ENCODE data around the gene C1R.

Gene C1R

DNA sequence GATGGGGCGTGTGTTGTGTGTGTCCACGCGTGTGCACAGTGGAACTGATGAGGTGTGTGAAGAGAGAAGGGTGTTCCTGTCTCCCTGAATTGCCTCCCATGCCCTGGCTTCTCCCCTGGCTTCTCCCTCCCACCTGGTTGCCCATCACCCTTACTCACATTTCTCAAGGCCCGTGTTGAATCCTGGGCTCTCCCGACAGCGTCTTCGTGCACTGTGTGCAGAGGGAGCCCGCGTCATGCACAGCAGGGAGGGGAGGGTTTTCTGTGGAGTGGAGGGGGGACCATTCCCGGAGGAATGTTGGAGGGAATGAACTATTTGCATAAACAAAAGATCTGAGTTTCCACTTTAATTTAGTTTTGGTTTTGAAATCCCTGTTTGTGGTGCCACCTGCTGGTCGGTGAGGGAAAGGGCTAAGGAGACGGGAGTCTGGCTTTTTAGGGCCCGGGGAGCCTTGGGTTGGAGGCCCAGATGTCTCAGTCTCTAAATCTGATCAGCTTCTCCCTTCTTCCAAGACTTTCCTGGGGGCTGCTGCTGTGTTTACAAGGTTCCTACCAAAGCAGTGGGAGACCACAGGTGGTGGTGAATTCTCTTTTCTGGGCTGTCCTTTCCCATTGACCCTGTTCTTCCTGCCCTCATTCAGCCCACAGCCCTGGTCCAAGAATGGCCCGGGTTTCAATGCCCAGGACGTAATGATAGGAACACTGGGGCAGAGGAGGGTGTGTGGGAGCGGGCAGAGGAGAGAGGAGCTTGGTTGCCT, at the start of gene C1R:
C1R (minus strand) TSS at position 217 of the 757 bp plus-strand sequence; CDS start at position 160, 57 bp downstream.
- DNase-seq, result peak; percentile 94

DNA sequence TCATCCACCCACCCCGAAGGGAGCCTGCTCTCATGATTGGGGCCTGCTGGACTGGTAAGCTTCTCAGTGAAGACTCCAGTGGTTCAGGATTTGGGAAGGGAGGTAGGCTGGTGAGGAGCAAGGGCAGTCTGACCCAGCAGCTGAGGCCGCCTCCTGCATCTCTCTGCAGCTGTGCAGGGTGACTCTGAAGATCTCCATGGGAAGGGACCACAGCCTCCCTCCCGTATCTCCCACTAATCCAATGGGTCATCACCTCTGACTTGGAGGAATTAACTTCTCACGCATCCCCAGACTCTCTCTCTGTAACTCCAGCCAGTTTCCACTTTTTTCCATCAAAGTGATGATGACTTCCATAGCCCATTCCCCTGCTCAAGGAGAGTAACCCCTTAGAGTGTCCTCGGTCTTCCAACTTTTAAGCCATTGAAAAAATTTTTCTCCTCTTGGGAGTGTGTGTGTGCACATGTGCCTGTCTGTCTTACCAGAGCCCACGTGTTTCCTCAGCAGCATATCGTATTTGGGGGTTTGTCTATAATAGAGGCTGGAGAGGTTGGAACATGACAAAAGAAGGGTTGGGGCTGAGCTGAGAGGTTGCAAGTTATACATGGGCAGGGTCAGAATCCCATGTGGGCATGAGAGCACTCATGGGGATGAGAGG, 49.2 kb upstream of the C1R start:
- no peak for DNase-seq

GRCh38 chr12:7139200-7139599, 47.0 kb upstream of the C1R start:
- no peak for DNase-seq

DNA sequence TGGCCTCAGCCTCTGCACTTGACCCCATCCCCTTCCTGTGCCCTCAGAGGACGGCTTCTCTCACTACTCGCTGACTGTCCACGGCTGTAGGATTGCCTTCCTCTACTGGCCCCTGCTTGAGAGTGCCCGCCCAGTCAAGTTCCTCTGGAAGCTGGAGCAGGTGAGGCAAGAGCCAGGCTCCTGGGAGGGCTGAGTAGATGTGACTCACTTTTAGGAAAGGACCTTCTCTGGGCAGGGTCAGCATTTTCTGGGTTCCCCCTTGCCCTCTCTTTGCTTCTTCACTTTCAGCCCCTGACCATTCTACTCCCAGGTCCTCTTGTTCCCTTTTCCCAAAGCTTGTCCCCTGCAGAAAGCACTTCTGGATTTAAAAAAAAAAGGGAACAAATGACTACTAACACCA, 45.7 kb upstream of the C1R start:
- DNase-seq, result no peak

DNA sequence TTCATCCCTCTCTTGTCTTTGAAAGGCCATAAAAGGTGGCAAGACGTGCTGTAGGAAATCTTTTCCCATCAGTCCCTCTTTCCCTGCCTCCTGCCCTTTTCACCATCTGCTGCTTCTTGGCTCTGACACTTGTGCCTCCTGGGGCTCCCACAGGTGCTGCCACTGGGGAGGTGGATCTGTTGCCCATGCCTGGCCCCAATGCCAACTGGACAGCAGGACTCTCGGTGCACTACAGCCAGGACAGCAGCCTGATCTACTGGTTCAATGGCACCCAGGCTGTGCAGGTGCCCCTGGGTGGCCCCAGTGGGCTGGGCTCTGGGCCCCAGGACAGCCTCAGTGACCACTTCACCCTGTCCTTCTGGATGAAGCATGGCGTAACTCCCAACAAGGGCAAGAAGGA, 44.4 kb upstream of the C1R start:
- no peak for DNase-seq

DNA sequence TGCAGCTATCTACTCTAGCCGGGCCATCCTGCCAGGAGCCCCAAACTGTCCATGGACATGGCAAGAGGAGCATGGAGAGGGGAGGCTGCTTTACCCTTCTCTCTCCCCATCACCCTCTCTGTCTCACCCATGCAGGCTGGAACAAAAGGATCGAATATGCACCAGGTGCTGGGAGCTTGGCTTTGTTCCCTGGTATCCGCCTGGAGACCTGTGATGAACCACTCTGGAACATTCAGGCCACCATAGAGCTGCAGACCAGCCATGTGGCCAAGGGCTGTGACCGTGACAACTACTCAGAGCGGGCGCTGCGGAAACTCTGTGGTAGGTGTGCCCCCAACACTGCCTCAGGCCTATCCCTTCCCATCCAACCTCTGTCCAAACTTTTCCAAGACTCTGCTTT, 43.8 kb upstream of the C1R start:
- DNase-seq, result no peak

- no peak for DNase-seq
These were observed 42.3 kb upstream of the C1R start for GRCh38 chr12:7134396-7135166.

- no peak for DNase-seq
These were observed 39.2 kb upstream of the C1R start for GRCh38 chr12:7131502-7131866.

DNA sequence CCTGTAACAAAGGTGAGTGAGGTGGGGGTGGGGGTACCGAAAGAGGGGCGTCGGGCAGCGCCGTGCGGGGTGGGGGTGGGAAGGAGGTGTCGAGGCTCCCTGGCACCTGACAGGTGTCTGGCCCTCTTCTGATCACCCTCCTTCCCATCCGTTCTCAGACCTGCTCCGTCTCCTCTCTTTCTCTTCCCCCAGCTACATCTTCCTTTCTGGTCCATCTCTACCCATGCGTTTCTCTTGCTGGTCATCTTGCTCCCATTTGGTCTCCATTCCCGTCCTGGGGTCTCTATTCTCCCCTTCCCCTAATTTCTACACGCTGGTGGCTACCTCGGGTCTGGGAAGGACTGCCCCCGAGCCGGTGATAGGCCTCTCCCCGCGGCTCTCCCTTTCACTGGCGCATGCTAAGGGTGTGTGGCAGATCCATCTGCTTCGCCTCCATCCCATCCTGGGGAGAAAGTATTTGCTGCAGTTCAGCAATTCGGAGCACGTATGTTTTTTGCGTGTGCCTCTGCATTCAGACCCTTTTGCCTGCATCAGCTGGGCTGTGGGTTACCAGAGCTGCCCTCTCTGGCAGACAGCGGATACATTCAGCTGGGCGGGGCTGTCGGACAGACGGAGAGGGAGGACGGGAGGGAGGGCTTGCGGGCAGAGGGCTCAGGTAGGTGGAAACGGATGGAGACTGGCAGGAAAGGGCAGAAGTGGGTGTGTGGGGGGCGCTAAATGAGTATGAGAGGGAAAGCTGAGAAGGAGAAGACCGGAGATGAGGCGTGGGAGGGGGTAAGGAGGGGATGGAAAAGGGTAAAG, 38.7 kb upstream of the C1R start:
- peak; percentile 36 for DNase-seq

DNA sequence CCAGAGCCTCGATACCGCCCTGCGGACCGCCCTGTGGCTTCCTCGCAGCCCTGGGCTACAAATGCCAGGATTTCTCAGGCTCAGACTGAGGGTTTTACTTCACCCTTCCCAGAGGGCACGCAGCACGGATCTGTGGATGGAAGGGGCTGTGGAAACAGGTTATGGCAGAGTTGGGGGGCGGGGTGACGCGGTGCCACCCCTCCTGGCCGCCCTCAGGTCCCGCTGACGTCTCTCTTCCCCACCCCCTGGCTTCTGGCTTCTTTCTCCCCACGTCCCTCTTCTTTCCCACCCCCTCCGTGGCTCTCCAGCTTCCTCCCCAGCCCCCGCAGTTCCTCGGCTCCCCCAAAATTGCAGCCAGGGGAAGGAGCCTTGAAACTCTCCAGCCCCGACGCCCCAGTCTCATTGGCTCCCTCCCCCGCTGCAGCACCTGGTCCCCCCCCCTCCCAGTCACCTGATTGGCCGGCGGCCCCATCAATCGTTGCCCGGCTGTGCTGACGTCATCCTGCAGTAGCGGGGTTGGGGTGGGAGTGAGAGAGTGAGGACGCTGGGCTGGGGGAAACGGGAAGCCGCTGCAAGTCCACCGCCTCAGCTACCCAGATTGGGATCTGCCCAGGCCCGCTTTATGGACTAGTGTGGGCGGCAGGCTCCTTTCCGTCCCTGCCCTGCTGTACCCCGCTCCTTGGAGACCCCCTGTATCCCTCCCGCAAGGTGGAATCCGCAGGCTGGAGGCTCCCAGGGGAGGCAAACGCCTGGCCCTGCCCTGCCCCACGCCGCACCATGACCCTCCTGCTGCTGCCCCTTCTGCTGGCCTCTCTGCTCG, 37.8 kb upstream of the C1R start, which contains the start of gene CLSTN3:
CLSTN3 (plus strand) TSS at position 500 of the 820 bp plus-strand sequence; CDS start at position 778, 278 bp downstream.
- peak; percentile 77 for DNase-seq

DNA sequence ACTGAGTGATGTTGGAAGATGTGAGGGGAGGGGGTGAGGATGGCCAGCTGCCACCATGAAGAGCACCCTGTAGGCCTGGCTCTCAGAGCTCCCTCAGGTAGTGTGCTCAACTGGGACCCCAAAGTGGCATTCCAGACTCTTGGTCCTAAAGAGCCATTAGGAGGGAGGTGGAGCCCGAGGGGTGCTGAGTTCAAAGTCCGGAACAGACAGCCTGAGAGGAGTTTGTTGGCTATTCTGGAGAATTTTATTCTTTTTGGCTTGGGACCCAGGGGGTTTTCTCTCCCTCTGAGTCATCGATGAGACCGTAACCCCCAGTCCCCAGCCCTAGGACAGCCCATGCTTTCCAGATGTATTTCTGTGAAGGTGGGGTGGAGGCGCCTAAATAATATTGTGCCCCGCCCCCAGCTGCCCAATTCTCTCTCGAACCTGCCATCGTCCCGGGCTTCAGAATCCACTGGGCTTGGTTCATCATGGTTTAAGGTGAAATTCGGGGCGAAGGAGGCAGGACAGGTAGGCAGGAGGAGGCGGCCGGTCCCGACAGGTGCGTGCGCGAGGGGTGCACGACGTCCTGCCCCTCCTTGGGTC, 37.1 kb upstream of the C1R start:
- DNase-seq, result no peak

- DNase-seq, result no peak
These were observed 36.5 kb upstream of the C1R start, which contains the start of gene RBP5 for GRCh38 chr12:7128681-7129286. Gene RBP5, minus strand, starts transcription at chr12:7128889. Its CDS starts 114 bp downstream, at chr12:7128775.

- no peak for DNase-seq
These were observed 35.8 kb upstream of the C1R start for GRCh38 chr12:7127916-7128626.

DNA sequence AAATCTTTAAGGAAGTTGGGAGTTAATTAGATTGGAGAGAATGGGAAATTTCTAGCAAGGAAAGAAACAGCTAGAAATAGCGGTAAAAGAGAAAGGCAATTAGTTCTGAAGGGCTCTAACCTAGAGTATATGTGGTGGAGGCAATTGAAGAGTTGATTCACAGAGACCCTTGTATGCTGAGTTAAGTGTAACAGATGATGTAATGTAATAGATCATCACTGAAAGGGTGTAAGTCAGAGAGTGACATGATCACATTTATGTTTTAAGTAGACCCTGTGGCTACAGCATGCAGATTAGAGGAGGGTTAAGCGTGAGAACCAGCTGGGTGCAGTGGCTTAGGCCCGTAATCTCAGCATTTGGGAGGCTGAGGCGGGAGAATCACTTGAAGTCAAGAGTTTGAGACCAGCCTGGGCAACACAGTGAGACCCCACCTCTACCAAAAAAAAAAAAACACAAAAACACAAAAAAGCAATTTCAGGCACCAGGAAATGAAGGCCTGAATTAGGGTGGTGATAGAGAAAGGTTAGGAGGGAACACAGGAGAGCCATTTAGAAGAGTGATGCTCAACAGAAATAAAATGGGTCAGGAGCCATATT, 33.5 kb upstream of the C1R start:
- DNase-seq, result no peak

DNA sequence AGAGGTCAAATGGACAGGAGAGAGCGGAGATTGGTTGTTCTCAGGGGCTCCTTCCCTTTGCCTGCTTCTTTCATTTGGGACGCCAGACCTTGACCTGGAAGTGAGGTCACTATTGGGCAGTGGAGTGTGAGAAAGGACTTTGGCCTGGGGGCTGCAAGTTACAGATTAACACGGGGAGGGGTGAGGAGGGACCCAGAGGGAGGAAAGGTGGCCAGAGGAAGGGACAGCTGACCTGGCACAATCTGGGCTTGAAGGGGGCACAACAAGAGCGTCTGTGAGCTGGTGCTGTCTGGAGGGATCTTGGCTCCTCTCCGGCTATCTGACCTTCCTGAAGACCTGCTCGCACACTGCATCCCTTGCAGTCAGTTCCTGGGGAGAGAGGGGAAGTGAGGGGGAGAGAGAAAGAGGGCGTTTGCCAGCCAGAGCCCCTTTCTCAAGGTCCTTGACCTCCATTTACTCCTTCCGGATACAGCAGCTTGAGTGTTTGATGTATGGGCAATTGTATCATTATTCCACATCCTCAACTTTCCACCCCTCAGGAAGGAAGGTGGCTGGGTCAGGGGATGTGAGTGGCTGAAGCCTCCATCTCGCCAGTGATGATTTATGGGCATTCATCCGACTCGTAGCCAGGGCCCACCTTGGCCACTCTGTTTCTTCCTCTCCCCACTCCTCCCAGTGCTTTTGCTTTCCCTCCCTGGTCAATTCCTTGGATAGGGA, 31.7 kb upstream of the C1R start:
- DNase-seq, result no peak

GRCh38 chr12:7122811-7123769, 30.8 kb upstream of the C1R start:
- DNase-seq, result no peak

- no peak for DNase-seq
These were observed 29.1 kb upstream of the C1R start for GRCh38 chr12:7121324-7121723.

DNA sequence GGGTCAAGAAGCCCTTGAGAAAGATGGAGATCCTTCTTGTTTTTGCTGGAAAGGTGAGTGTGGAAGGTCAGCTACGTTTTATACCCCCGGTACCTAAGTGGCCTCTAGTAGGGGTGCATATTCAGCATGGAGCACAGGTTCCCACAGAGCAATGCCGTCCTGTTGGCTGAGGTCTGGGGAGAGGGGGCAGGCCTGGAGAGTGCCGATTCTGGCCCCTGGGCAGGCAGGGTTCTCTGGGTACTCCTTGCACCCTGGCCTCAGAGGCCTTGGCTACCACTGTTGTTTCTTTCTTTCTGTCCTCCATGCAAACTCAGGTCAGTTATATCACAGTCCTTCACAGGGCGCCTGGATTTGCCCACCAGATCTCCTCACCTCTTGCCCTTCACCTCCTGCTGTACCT, 27.9 kb upstream of the C1R start:
- no peak for DNase-seq

All from fibroblast of skin of right biceps (primary cell).